ENCODE data around the gene ZNF573.

Gene ZNF573

DNA sequence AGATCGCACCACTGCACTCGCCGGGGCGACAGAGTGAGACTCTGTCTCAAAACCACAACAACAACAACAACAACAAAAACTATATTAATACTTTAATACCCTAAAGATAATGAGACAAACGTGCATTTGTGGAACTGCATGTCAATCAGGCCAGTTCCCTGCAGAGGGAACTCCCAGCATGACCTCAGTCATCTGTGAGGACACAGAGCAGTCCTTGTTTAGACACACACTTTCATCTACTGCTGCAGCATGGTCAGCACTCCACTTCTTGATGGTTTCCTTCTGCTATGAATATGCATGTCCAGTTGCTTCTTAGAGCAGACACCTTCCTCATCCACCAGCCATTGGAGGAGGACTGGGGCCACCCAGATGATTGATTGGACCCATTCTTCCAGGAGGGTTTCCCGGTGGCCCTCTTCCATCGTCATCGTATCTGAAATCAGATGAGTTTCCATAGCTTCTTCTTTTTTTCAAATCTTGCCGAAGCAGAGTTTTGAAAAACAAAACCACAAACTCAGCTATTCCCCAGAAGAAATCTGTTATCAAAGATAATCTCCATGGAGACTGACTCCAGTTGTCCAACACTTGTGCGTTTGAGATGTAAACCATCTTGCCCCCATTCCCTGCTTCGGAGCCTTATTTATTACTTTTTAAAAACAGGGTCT lies 86.3 kb downstream of the ZNF573 start:
- no peak for DNase-seq

DNA sequence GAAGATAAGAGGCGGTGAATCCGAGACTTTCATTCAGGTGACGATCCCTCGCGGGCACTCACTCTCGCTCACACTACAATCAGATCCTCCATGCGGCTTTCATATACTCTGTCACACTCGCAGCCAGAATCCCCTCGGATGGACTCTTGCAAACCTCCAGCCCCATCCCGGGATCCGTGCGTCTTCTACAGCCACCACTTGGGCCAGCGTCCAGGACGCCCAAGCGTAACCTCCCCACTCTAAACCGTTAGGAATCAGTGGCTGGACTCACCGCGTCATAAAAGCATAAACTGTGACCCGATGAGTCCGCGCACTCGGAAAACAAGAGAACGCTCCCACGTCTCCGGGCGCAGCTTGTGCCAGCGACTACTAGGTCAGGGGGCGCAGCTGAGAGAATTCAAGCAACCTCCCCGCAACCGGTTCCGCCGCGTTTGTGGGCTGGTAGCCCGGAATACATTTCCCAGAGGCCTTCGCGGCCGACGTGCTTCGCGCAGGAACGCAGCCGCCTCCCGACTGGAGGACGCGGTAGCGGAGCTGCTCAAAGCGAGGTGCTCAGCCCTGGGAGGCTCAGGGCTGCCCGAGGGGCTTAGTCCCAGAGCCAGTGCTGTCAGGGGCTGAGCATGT lies 87.4 kb downstream of the ZNF573 start:
- DNase-seq = peak; percentile 74 to 84
